Osteoblast (primary cell): Measurements from ENCODE around the gene KIAA0232. TPM values are rescaled to one million over a fixed set of nuclear protein-coding genes. Genes with fewer than 3 reads are reported as not detected.

Experiments
- DNase-seq: peaks from one replicate; pipeline ENCODE4 v3.0.0; 2011; ENCODE audit warnings: low spot score, mixed read lengths; ENCODE audit not compliant: insufficient read length; ENCODE audit errors: missing footprints
- H2AFZ ChIP-seq: 2 replicates; pipeline ENCODE4 v1.6.0; 2011; ENCODE audit warnings: mild to moderate bottlenecking, low read length
- H3K27ac ChIP-seq: 2 replicates; pipeline ENCODE4 v1.5.1; 2011; ENCODE audit warnings: mild to moderate bottlenecking, low read depth, low read length, moderate library complexity
- H3K27me3 ChIP-seq: 2 replicates; pipeline ENCODE4 v1.6.0; 2012; ENCODE audit warnings: mild to moderate bottlenecking, control low read depth, inconsistent platforms, low read length, moderate library complexity; ENCODE audit not compliant: insufficient read depth
- H3K36me3 ChIP-seq: 2 replicates; pipeline ENCODE4 v1.5.1; 2011; ENCODE audit warnings: mild to moderate bottlenecking, low read length, control low read depth, moderate library complexity; ENCODE audit not compliant: insufficient read depth
- H3K4me1 ChIP-seq: 2 replicates; pipeline ENCODE4 v1.5.1; 2011; ENCODE audit warnings: mild to moderate bottlenecking, low read length, control low read depth, moderate library complexity; ENCODE audit not compliant: insufficient read depth
- H3K4me2 ChIP-seq: 2 replicates; pipeline ENCODE4 v1.6.0; 2011; ENCODE audit warnings: mild to moderate bottlenecking, low read length; ENCODE audit not compliant: insufficient read depth
- H3K4me3 ChIP-seq: fragments of 200-600 bp; sonication (generic); 3 replicates; pipeline ENCODE4 v1.5.1; 2012; ENCODE audit warnings: mild to moderate bottlenecking, low read length, inconsistent platforms; ENCODE audit not compliant: insufficient read depth
- H3K79me2 ChIP-seq: 2 replicates; pipeline ENCODE4 v1.6.0; 2012; ENCODE audit warnings: mild to moderate bottlenecking, low read length, control low read depth, inconsistent platforms; ENCODE audit not compliant: insufficient read depth
- H3K9me3 ChIP-seq: 2 replicates; pipeline ENCODE4 v1.5.1; 2011; ENCODE audit warnings: low read depth, low read length, control low read depth
- H4K20me1 ChIP-seq: 2 replicates; pipeline ENCODE4 v1.6.0; 2012; ENCODE audit warnings: mild to moderate bottlenecking, low read length, control low read depth; ENCODE audit not compliant: insufficient read depth
- CTCF ChIP-seq: IDR thresholded peaks from 2 replicates; pipeline ENCODE4 v1.5.1; 2011; ENCODE audit warnings: mild to moderate bottlenecking, low read depth, low read length, moderate library complexity; ENCODE audit errors: extremely low read depth
- total RNA-seq: library from RNA; depleted of rRNA; stranded (reverse); fragments of >200 nt; gene quantifications from 2 replicates; pipeline ENCODE4 v1.2.3, GENCODE V29; 2012

KIAA0232 gene
- total RNA-seq, 1 donor, result 23.9 TPM

GRCh38 chr4:6914448-6914847, 131.9 kb downstream of the KIAA0232 start:
- TF ChIP-seq CTCF, result no peak
- no peaks in the 10 kb centered on the region for H3K4me1 ChIP-seq
- no peaks in the 10 kb centered on the region for H3K9me3 ChIP-seq
- no peaks in the 10 kb centered on the region for H3K36me3 ChIP-seq
- DNase-seq, result no peak
- peaks cover 26% of the 10 kb centered on the region for H3K79me2 ChIP-seq
- H3K27me3 ChIP-seq, result no peaks in the 10 kb centered on the region
- H3K27ac ChIP-seq, result no peak overlapping the region
- H4K20me1 ChIP-seq, result peaks cover 46% of the 10 kb centered on the region
- no peak overlapping the region for H3K4me2 ChIP-seq
- no peak overlapping the region for H2AFZ ChIP-seq
- no peak overlapping the region for H3K4me3 ChIP-seq

DNA sequence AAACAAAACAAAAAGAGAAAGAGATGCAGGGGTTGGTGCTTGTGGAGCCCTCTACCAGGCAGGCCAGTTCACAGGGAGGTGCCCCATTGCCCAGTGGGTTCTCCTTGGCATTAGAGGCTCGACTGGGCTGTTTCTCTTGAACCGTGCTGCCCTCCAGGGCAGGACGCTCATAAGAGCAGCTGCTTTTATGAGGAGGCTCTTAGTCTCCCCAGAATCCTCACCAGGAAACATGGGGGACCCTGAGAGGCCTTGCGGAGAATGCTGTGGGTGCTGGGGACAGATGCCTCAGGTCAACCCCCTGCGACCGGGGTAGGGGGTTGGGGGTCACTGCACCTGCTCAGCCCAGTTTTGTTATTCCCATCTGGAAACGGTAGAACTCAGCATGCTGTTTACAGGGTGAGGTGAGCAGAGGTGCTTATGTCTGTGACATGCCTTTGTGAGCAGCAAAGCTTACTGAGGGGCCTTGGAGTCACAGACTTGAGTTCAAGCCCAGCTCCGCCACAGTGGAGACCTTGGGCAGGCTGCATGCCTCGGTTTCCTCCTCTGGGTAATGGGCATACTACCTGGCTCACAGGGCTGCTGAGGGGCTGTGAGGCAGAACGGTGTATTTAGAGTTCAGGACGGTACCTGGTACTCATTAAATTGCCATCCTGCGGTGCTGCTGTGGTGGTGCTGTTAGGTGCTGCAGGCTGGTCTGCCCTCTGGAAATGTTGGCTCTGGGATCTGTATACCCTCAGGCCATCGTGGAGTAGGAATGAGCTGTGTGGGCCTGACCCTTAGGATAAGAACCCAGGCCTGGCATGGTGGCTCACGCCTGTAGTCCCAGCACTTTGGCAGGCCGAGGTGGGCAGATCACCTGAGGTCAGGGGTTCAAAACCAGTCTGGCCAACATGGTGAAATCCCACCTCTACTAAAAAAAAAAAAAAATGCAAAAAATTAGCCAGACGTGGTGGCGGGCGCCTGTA, 132.8 kb downstream of the KIAA0232 start:
- TF ChIP-seq CTCF, result no peak
- Histone ChIP-seq H2AFZ (no peak overlapping the region), H3K4me2 (no peak overlapping the region), H3K27me3 (no peaks in the 10 kb centered on the region), H3K79me2 (peaks cover 25% of the 10 kb centered on the region), H3K4me1 (no peaks in the 10 kb centered on the region), H3K36me3 (no peaks in the 10 kb centered on the region), H3K27ac (no peak overlapping the region), H3K4me3 (no peak overlapping the region), H3K9me3 (no peaks in the 10 kb centered on the region), H4K20me1 (peaks cover 46% of the 10 kb centered on the region)
- no peak for DNase-seq

DNA sequence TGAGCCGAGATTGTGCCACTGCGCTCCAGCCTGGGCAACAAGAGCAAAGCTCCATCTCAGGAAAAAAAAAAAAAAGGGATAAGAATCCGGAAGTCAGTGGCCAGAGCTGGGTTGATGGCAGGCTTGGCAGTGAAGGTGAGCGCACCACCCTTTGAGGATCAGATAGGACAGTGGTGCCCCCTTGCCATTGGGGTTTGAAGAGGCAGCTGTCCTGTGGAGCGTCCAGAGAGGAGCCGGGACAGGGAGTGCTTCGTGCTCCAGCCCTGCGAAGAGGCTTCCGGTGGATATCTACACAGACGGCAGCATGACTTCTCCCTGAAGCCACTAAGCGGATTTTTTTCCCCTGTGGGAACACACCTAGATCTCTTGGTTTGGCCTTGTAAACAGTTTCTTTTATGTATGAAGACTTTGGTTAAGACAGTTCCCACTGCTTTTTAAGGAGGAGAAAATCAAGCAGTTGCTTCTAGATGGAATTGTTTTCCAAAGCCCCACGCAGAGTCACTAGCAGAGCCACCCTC, 133.6 kb downstream of the KIAA0232 start:
- DNase-seq, result no peak
- Histone ChIP-seq H3K27ac (no peak overlapping the region), H3K4me2 (no peak overlapping the region), H3K9me3 (no peaks in the 10 kb centered on the region), H3K27me3 (no peaks in the 10 kb centered on the region), H3K4me1 (no peaks in the 10 kb centered on the region), H2AFZ (no peak overlapping the region), H3K36me3 (no peaks in the 10 kb centered on the region), H3K4me3 (no peak overlapping the region), H3K79me2 (peaks cover 19% of the 10 kb centered on the region), H4K20me1 (peaks cover 38% of the 10 kb centered on the region)
- TF ChIP-seq CTCF, result no peak
